ENCODE results near the gene ANKS3.

DNA sequence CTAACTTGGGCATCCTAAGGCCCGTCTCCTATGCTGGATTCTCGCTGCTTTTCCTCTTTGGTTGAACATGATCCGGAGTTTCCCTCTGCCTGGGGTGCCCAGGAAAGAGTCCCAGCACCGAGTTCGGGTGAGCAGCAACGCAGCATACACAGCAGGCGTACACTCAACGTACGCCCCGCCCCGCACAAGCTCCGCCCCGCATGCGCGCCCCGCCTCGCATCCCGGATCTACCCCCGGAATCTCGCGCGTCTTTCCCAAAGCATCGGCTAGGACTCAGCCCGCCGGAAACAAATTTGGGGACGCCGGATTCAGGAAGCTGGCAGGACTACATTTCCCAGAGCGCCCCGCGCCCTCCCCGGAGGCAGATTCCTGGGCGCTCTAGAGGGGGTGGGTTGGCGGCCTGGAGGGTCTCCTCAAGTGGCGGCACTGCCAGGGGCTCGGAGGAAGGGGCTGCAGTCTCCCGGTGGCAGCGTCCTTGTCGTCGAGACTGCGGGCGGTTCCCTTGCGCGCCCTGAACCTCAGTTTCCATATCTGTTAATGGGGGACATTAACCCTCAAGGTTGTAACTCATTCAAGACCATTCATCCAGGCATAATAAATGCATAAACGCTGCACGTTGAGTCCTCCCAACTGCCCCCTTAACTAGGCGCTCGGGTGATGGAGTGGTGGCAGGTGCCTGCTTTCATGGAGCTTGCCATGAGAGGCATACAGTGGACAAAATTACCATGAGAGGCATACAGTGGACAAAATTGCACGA lies 34.7 kb upstream of the ANKS3 start:
- TF ChIP-seq, protein P1, sequence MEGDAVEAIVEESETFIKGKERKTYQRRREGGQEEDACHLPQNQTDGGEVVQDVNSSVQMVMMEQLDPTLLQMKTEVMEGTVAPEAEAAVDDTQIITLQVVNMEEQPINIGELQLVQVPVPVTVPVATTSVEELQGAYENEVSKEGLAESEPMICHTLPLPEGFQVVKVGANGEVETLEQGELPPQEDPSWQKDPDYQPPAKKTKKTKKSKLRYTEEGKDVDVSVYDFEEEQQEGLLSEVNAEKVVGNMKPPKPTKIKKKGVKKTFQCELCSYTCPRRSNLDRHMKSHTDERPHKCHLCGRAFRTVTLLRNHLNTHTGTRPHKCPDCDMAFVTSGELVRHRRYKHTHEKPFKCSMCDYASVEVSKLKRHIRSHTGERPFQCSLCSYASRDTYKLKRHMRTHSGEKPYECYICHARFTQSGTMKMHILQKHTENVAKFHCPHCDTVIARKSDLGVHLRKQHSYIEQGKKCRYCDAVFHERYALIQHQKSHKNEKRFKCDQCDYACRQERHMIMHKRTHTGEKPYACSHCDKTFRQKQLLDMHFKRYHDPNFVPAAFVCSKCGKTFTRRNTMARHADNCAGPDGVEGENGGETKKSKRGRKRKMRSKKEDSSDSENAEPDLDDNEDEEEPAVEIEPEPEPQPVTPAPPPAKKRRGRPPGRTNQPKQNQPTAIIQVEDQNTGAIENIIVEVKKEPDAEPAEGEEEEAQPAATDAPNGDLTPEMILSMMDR (conservative IDR thresholded peaks at IDR 0.05; ENCODE audit: low read depth in 2 of 2): no peak
- peak; percentile 81 for TF ChIP-seq POLR2AphosphoS5 (IDR thresholded peaks at IDR 0.05; ENCODE audit: low read depth)
- no peak for TF ChIP-seq EZH2 (IDR thresholded peaks at IDR 0.05; ENCODE audit: low read depth, unreplicated experiment)
- no peak for TF ChIP-seq EZH2phosphoT487 (IDR thresholded peaks at IDR 0.05; ENCODE audit: unreplicated experiment)
- TF ChIP-seq NANOG (IDR thresholded peaks at IDR 0.05; ENCODE audit: borderline replicate concordance): no peak
- TF ChIP-seq, protein P2, sequence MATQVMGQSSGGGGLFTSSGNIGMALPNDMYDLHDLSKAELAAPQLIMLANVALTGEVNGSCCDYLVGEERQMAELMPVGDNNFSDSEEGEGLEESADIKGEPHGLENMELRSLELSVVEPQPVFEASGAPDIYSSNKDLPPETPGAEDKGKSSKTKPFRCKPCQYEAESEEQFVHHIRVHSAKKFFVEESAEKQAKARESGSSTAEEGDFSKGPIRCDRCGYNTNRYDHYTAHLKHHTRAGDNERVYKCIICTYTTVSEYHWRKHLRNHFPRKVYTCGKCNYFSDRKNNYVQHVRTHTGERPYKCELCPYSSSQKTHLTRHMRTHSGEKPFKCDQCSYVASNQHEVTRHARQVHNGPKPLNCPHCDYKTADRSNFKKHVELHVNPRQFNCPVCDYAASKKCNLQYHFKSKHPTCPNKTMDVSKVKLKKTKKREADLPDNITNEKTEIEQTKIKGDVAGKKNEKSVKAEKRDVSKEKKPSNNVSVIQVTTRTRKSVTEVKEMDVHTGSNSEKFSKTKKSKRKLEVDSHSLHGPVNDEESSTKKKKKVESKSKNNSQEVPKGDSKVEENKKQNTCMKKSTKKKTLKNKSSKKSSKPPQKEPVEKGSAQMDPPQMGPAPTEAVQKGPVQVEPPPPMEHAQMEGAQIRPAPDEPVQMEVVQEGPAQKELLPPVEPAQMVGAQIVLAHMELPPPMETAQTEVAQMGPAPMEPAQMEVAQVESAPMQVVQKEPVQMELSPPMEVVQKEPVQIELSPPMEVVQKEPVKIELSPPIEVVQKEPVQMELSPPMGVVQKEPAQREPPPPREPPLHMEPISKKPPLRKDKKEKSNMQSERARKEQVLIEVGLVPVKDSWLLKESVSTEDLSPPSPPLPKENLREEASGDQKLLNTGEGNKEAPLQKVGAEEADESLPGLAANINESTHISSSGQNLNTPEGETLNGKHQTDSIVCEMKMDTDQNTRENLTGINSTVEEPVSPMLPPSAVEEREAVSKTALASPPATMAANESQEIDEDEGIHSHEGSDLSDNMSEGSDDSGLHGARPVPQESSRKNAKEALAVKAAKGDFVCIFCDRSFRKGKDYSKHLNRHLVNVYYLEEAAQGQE (IDR thresholded peaks at IDR 0.05; ENCODE audit: unreplicated experiment): no peak
- TF ChIP-seq, protein P3, sequence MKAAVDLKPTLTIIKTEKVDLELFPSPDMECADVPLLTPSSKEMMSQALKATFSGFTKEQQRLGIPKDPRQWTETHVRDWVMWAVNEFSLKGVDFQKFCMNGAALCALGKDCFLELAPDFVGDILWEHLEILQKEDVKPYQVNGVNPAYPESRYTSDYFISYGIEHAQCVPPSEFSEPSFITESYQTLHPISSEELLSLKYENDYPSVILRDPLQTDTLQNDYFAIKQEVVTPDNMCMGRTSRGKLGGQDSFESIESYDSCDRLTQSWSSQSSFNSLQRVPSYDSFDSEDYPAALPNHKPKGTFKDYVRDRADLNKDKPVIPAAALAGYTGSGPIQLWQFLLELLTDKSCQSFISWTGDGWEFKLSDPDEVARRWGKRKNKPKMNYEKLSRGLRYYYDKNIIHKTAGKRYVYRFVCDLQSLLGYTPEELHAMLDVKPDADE (IDR thresholded peaks at IDR 0.05): peak; percentile 92
- TF ChIP-seq STAT1 (IDR thresholded peaks at IDR 0.05; ENCODE audit: unreplicated experiment): no peak
- peak; percentile 57 for TF ChIP-seq CREB1 (CRISPR knock-in tag; IDR thresholded peaks at IDR 0.05; ENCODE audit: low read depth)
- no peak for TF ChIP-seq ZNF114 (CRISPR knock-in tag; IDR thresholded peaks at IDR 0.05)
- no peak for TF ChIP-seq ZNF331 (CRISPR knock-in tag; IDR thresholded peaks at IDR 0.05; ENCODE audit: low read depth)
